SK-N-SH treated with all-trans-retinoic acid at 6 μM for 48 hours (cell line): ENCODE data around the gene SLC35A3.

Source experiments
- ATAC-seq: fragments of 200-7000 bp; cut with Tn5 transposase; 3 replicates; pipeline ENCODE4 v1.9.1; 2020; ENCODE audit warnings: mild to moderate bottlenecking, moderate library complexity
- ARNTL ChIP-seq: fragments of 450-650 bp; formaldehyde crosslinking; IDR thresholded peaks from 2 replicates; pipeline ENCODE4 v1.5.0; 2020; ENCODE audit warnings: low read depth, mild to moderate bottlenecking, moderate library complexity, borderline replicate concordance
- CREB5 ChIP-seq: fragments of 250-450 bp; sonication (Bioruptor Pico); IDR thresholded peaks from 2 replicates; pipeline ENCODE4 v1.5.1; 2020; ENCODE audit warnings: low read depth, mild to moderate bottlenecking, moderate library complexity
- CSDC2 ChIP-seq: fragments of 250-450 bp; sonication (Bioruptor Pico); IDR thresholded peaks from 2 replicates; pipeline ENCODE4 v1.5.0; 2020; ENCODE audit warnings: mild to moderate bottlenecking, moderate library complexity
- CSRNP3 ChIP-seq: fragments of 250-450 bp; sonication (Bioruptor Pico); IDR thresholded peaks from 2 replicates; pipeline ENCODE4 v1.5.1; 2021; ENCODE audit warnings: mild to moderate bottlenecking, moderate library complexity
- GLIS3 ChIP-seq: fragments of 250-450 bp; sonication (Bioruptor Pico); IDR thresholded peaks from 2 replicates; pipeline ENCODE4 v1.5.0; 2020; ENCODE audit warnings: mild to moderate bottlenecking, moderate library complexity
- ISL1 ChIP-seq: fragments of 250-450 bp; sonication (Bioruptor Pico); IDR thresholded peaks from 2 replicates; pipeline ENCODE4 v2.1.2; 2022; ENCODE audit warnings: mild to moderate bottlenecking, moderate library complexity
- PATZ1 ChIP-seq: fragments of 250-450 bp; sonication (Bioruptor Pico); IDR thresholded peaks from 2 replicates; pipeline ENCODE4 v1.8.0; 2020; ENCODE audit warnings: mild to moderate bottlenecking, moderate library complexity, borderline replicate concordance
- POU6F1 ChIP-seq: fragments of 250-450 bp; sonication (Bioruptor Pico); IDR thresholded peaks from 2 replicates; pipeline ENCODE4 v1.8.0; 2021; ENCODE audit warnings: low read depth, mild to moderate bottlenecking, moderate library complexity, borderline replicate concordance
- PPARA ChIP-seq: fragments of 250-450 bp; sonication (Bioruptor Pico); IDR thresholded peaks from 2 replicates; pipeline ENCODE4 v1.5.0; 2020; ENCODE audit warnings: mild to moderate bottlenecking, borderline replicate concordance
- RARB ChIP-seq: fragments of 250-450 bp; sonication (Bioruptor Pico); IDR thresholded peaks from 2 replicates; pipeline ENCODE4 v1.8.0; 2021; ENCODE audit warnings: mild to moderate bottlenecking, moderate library complexity
- SNAI2 ChIP-seq: fragments of 250-450 bp; sonication (Bioruptor Pico); IDR thresholded peaks from 2 replicates; pipeline ENCODE4 v1.5.0; 2020; ENCODE audit warnings: mild to moderate bottlenecking, moderate library complexity
- TCF4 ChIP-seq: fragments of 250-450 bp; sonication (Bioruptor Pico); IDR thresholded peaks from 2 replicates; pipeline ENCODE4 v1.8.0; 2021; ENCODE audit warnings: mild to moderate bottlenecking, moderate library complexity, borderline replicate concordance
- TOX ChIP-seq: fragments of 250-450 bp; sonication (Bioruptor Pico); IDR thresholded peaks from 2 replicates; pipeline ENCODE4 v1.8.0; 2021; ENCODE audit warnings: mild to moderate bottlenecking, moderate library complexity, borderline replicate concordance
- TSHZ2 ChIP-seq: fragments of 250-450 bp; sonication (Bioruptor Pico); IDR thresholded peaks from 2 replicates; pipeline ENCODE4 v1.5.0; 2020; ENCODE audit warnings: mild to moderate bottlenecking, moderate library complexity
- ZC3H10 ChIP-seq: fragments of 250-450 bp; sonication (Bioruptor Pico); IDR thresholded peaks from 2 replicates; pipeline ENCODE4 v1.5.1; 2021; ENCODE audit warnings: mild to moderate bottlenecking, moderate library complexity
- ZFP3 ChIP-seq: fragments of 250-450 bp; sonication (Bioruptor Pico); IDR thresholded peaks from 2 replicates; pipeline ENCODE4 v1.5.0; 2020; ENCODE audit warnings: mild to moderate bottlenecking, moderate library complexity
- ZNF565 ChIP-seq: fragments of 450-650 bp; formaldehyde crosslinking; conservative IDR thresholded peaks from 2 replicates; pipeline ENCODE4 v1.5.0; 2020; ENCODE audit warnings: low read depth, mild to moderate bottlenecking, moderate library complexity

The SLC35A3 gene

GRCh38 chr1:99955375-99955774 lies 14.4 kb upstream of the SLC35A3 start:
- ATAC-seq = no peak
- TF ChIP-seq CSRNP3 (CRISPR knock-in tag) (no peak), TSHZ2 (CRISPR knock-in tag) (no peak), ISL1 (CRISPR knock-in tag) (no peak), PATZ1 (no peak), CREB5 (CRISPR knock-in tag) (no peak), POU6F1 (CRISPR knock-in tag) (no peak), CSDC2 (CRISPR knock-in tag) (no peak), ZNF565 (CRISPR knock-in tag) (no peak)

GRCh38 chr1:99956755-99957154 lies 13.0 kb upstream of the SLC35A3 start:
- ATAC-seq = peak; percentile 42; the same call in 2 of the 3 replicates
- TF ChIP-seq TOX (CRISPR knock-in tag) = no peak
- no peak for TF ChIP-seq PPARA (CRISPR knock-in tag)
- TF ChIP-seq ZNF565 (CRISPR knock-in tag) = no peak
- TF ChIP-seq PATZ1 = no peak
- no peak for TF ChIP-seq GLIS3 (CRISPR knock-in tag)
- TF ChIP-seq CSRNP3 (CRISPR knock-in tag) = no peak
- TF ChIP-seq ARNTL (CRISPR knock-in tag) = no peak
- no peak for TF ChIP-seq CSDC2 (CRISPR knock-in tag)
- no peak for TF ChIP-seq SNAI2 (CRISPR knock-in tag)
- no peak for TF ChIP-seq TCF4 (CRISPR knock-in tag)
- TF ChIP-seq ZC3H10 (CRISPR knock-in tag) = no peak
- TF ChIP-seq TSHZ2 (CRISPR knock-in tag) = no peak
- no peak for TF ChIP-seq RARB (CRISPR knock-in tag)
- TF ChIP-seq ZFP3 (CRISPR knock-in tag) = no peak
